Measurements from ENCODE around the gene ZFP36L1.

The ZFP36L1 gene

GRCh38 chr14:68740788-68741476 lies 51.9 kb downstream of the ZFP36L1 start:
- DNase-seq (ENCODE audit: low read depth, low spot score), result no peak

DNA sequence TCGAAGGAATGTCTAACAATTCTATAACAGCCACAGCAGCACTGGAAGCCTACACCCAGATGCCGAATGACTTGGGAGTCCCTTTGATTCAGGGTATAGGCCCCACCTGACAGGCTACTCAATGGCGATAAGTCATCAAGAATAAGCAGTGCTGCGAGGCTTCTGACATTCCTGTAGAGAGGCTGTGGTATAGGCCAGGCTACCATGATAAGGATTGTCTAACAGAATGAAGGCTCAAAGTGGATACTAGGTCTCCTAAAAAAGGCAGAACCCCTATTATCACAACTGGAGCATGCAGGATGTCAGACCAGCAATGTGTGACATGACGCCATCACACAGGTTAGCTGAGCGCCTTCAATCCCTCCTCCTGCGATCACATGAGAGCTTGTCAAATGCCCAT lies 53.2 kb downstream of the ZFP36L1 start:
- DNase-seq (ENCODE audit: low read depth, low spot score), result no peak

- no peak for DNase-seq (ENCODE audit: low read depth, low spot score)
These were observed 54.3 kb downstream of the ZFP36L1 start for GRCh38 chr14:68738559-68738958.

Measured in activated naive CD8-positive, alpha-beta T cell treated with anti-CD3 and anti-CD28 coated beads, Interleukin-2, amount 50 U/mL, for 16 hours (primary cell).